ENCODE measurements around the gene CCDC192.

DNA sequence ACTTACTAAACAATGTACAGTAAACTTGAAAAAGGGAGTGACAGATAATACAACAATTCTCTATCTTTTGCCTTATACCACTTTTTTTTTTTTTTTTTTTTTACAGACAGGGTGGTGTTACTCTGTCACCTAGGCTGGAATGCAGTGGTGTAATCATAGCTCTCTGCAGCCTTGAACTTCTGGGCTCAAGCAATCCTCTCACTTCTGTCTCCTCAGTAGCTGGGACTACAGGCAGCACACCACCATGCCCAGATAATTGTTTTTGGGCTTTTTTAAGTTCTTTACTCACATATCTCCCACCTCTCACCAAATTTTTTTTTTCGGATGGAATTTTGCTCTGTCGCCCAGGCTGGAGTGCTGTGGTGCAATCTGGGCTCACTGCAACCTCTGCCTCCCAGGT, 208.4 kb downstream of the CCDC192 start:
- TF ChIP-seq, protein P1, sequence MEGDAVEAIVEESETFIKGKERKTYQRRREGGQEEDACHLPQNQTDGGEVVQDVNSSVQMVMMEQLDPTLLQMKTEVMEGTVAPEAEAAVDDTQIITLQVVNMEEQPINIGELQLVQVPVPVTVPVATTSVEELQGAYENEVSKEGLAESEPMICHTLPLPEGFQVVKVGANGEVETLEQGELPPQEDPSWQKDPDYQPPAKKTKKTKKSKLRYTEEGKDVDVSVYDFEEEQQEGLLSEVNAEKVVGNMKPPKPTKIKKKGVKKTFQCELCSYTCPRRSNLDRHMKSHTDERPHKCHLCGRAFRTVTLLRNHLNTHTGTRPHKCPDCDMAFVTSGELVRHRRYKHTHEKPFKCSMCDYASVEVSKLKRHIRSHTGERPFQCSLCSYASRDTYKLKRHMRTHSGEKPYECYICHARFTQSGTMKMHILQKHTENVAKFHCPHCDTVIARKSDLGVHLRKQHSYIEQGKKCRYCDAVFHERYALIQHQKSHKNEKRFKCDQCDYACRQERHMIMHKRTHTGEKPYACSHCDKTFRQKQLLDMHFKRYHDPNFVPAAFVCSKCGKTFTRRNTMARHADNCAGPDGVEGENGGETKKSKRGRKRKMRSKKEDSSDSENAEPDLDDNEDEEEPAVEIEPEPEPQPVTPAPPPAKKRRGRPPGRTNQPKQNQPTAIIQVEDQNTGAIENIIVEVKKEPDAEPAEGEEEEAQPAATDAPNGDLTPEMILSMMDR (IDR thresholded peaks at IDR 0.05; ENCODE audit: low read depth, low read length, poor library complexity, severe bottlenecking): no peak
- TF ChIP-seq EZH2phosphoT487 (IDR thresholded peaks at IDR 0.05; ENCODE audit: borderline replicate concordance, low read length): no peak
